SH-SY5Y (cell line): ENCODE results near the gene ADAT1.

Experiments
- GATA2 ChIP-seq: IDR thresholded peaks from 2 replicates; pipeline ENCODE4 v1.6.1; 2011; ENCODE audit warnings: mild to moderate bottlenecking, low read depth, low read length
- GATA3 ChIP-seq: IDR thresholded peaks from 2 replicates; pipeline ENCODE4 v1.6.1; 2011; ENCODE audit warnings: low read depth, mild to moderate bottlenecking, low read length, moderate library complexity

ADAT1 gene

GRCh38 chr16:75622761-75623605 is at the start of gene ADAT1:
Gene ADAT1 (minus strand): TSS chr16:75623281. CDS start chr16:75620799, 2,482 bp downstream.
- TF ChIP-seq GATA3, result no peak
- no peak for TF ChIP-seq GATA2

- no peak for TF ChIP-seq GATA2
- no peak for TF ChIP-seq GATA3
These were observed 44.4 kb upstream of the ADAT1 start for GRCh38 chr16:75667503-75667902.

GRCh38 chr16:75660726-75661302 is 37.7 kb upstream of the ADAT1 start:
- TF ChIP-seq GATA2, result no peak
- no peak for TF ChIP-seq GATA3

GRCh38 chr16:75660321-75660720 is 37.2 kb upstream of the ADAT1 start:
- TF ChIP-seq GATA3, result no peak
- no peak for TF ChIP-seq GATA2

- no peak for TF ChIP-seq GATA2
- TF ChIP-seq GATA3, result no peak
These were observed 35.1 kb upstream of the ADAT1 start for GRCh38 chr16:75658175-75658574.

- TF ChIP-seq GATA2, result no peak
These were observed 30.8 kb upstream of the ADAT1 start for GRCh38 chr16:75653922-75654321.

- TF ChIP-seq GATA3 (no peak), GATA2 (no peak)
These were observed 25.4 kb upstream of the ADAT1 start for GRCh38 chr16:75648265-75649076.

- TF ChIP-seq GATA2, result no peak
- TF ChIP-seq GATA3, result no peak
These were observed 24.6 kb upstream of the ADAT1 start, which contains the start of the genes KARS1 and TERF2IP for GRCh38 chr16:75647492-75648264. Gene KARS1 (minus strand): TSS chr16:75647665. CDS start chr16:75647639, 26 bp downstream. Gene TERF2IP (plus strand): TSS chr16:75647773. CDS start chr16:75647883, 110 bp downstream.

GRCh38 chr16:75647112-75647491 is 24.0 kb upstream of the ADAT1 start:
- no peak for TF ChIP-seq GATA2
- no peak for TF ChIP-seq GATA3

- no peak for TF ChIP-seq GATA3
- TF ChIP-seq GATA2, result no peak
These were observed 21.3 kb upstream of the ADAT1 start for GRCh38 chr16:75644240-75645012.

GRCh38 chr16:75640598-75640997 is 17.5 kb upstream of the ADAT1 start:
- TF ChIP-seq GATA3 (no peak), GATA2 (no peak)

- TF ChIP-seq GATA2, result no peak
- no peak for TF ChIP-seq GATA3
These were observed 12.0 kb upstream of the ADAT1 start for GRCh38 chr16:75635036-75635435.

GRCh38 chr16:75632857-75633256 is 9.8 kb upstream of the ADAT1 start:
- TF ChIP-seq GATA2 (no peak), GATA3 (no peak)

GRCh38 chr16:75630052-75630451 is 7.0 kb upstream of the ADAT1 start:
- TF ChIP-seq GATA3 (no peak), GATA2 (no peak)

- TF ChIP-seq GATA3, result no peak
- no peak for TF ChIP-seq GATA2
These were observed 6.1 kb upstream of the ADAT1 start for GRCh38 chr16:75629132-75629531.
